ENCODE data around the gene TBCEL. TPM values are rescaled to one million over a fixed set of nuclear protein-coding genes. Genes with fewer than 3 reads are reported as not detected.

Gene TBCEL
- total RNA-seq, 4 donors from 2014 or later = 5.4 to 15.2 (median 8.4) TPM

DNA sequence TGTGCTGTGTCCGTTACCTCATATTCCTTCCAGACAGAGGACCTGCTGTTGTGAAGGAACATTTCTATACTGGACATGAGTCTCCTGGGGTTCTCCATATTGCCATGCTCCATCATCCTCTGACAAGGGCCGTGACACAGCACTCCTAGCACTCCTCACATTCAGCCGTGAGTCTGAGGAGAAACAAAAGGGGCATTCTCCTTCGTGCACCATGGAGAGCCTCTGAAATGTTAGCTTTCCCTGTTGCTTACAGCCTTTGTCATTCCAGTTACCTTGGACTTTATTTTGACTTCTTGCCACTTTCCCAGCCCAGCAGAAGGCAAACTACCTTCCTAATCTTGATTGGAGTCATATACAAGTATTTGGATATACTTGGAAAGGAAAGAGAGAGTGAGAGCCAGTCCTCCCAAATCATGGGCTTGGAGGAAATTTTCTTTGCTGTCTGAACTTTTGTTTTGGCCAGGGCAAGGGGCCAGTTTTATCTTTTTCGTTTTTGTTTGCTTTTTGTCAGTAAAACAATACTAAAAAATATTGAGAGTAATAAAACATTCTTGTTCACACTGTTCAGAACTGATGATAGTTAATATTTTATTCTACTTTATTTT is 48.0 kb downstream of the TBCEL start:
- in situ Hi-C loops (cut with MboI; ENCODE audit: low sequenced_read_pairs in 4 of 4) = no loop called here

GRCh38 chr11:121081321-121081720 is 57.4 kb downstream of the TBCEL start:
- Histone ChIP-seq H3K4me1 (peaks cover 0 to 7% of the 10 kb centered on the region in 2 donors), H3K27me3 (no peaks in the 10 kb centered on the region), H3K9me3 (no peaks in the 10 kb centered on the region), H3K27ac (no peak overlapping the region), H3K36me3 (no peaks in the 10 kb centered on the region), H3K4me3 (no peak overlapping the region)
- DNase-seq (no peak), ATAC-seq (no peak)
- in situ Hi-C loops (cut with MboI; ENCODE audit: low sequenced_read_pairs in 4 of 4) = no loop called here
- intact Hi-C loops (cut with DNase I; ENCODE audit: low total_unique reads) = no loop called here
- TF ChIP-seq POLR2A (IDR thresholded peaks at IDR 0.05) = no peak
- TF ChIP-seq, protein P1, sequence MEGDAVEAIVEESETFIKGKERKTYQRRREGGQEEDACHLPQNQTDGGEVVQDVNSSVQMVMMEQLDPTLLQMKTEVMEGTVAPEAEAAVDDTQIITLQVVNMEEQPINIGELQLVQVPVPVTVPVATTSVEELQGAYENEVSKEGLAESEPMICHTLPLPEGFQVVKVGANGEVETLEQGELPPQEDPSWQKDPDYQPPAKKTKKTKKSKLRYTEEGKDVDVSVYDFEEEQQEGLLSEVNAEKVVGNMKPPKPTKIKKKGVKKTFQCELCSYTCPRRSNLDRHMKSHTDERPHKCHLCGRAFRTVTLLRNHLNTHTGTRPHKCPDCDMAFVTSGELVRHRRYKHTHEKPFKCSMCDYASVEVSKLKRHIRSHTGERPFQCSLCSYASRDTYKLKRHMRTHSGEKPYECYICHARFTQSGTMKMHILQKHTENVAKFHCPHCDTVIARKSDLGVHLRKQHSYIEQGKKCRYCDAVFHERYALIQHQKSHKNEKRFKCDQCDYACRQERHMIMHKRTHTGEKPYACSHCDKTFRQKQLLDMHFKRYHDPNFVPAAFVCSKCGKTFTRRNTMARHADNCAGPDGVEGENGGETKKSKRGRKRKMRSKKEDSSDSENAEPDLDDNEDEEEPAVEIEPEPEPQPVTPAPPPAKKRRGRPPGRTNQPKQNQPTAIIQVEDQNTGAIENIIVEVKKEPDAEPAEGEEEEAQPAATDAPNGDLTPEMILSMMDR (IDR thresholded peaks at IDR 0.05 in 4 of 5, conservative IDR thresholded peaks at IDR 0.05 in 1 of 5) = no peak

More for the DNA sequence above, 48.0 kb downstream of the TBCEL start:
- DNase-seq (no peak), ATAC-seq (no peak)
- Histone ChIP-seq H3K4me3 (no peak overlapping the region), H3K36me3 (no peaks in the 10 kb centered on the region), H3K27me3 (no peaks in the 10 kb centered on the region), H3K9me3 (no peaks in the 10 kb centered on the region), H3K4me1 (peaks cover 0 to 3% of the 10 kb centered on the region in 2 donors), H3K27ac (no peak overlapping the region)
- TF ChIP-seq, protein P1 (IDR thresholded peaks at IDR 0.05 in 4 of 5, conservative IDR thresholded peaks at IDR 0.05 in 1 of 5) = no peak
- TF ChIP-seq POLR2A (IDR thresholded peaks at IDR 0.05) = no peak
- intact Hi-C loops (cut with DNase I; ENCODE audit: low total_unique reads) = no loop called here

DNA sequence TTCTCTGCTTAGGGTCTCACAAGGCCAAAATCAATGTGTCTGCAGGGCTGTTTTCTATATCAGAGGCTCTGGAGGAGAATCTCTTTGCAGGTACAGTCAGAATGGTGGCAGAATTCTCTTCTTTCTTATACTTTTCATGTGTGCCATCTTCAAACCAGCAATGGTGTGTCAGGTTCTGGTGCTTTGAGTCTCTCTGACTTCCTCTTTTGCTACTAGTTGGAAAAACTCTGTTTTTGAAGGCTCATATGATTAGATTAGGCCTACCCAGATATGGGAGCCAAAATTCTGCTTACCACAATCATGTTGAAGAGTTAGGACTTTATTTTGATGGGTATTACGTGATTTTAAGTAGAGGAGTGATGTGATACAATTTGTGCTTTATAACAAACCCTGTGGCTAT is 58.3 kb downstream of the TBCEL start:
- H3K36me3 ChIP-seq = no peaks in the 10 kb centered on the region
- DNase-seq = no peak
- no peak overlapping the region for H3K27ac ChIP-seq
- H3K9me3 ChIP-seq = no peaks in the 10 kb centered on the region
- ATAC-seq = no peak
- in situ Hi-C loops (cut with MboI; ENCODE audit: low sequenced_read_pairs in 4 of 4) (no loop called here), intact Hi-C loops (cut with DNase I; ENCODE audit: low total_unique reads) (no loop called here)
- H3K4me3 ChIP-seq = no peak overlapping the region
- TF ChIP-seq, protein P1 (IDR thresholded peaks at IDR 0.05 in 4 of 5, conservative IDR thresholded peaks at IDR 0.05 in 1 of 5) = no peak
- TF ChIP-seq POLR2A (IDR thresholded peaks at IDR 0.05) = no peak
- H3K4me1 ChIP-seq = peaks cover 0 to 7% of the 10 kb centered on the region in 2 donors
- no peaks in the 10 kb centered on the region for H3K27me3 ChIP-seq

DNA sequence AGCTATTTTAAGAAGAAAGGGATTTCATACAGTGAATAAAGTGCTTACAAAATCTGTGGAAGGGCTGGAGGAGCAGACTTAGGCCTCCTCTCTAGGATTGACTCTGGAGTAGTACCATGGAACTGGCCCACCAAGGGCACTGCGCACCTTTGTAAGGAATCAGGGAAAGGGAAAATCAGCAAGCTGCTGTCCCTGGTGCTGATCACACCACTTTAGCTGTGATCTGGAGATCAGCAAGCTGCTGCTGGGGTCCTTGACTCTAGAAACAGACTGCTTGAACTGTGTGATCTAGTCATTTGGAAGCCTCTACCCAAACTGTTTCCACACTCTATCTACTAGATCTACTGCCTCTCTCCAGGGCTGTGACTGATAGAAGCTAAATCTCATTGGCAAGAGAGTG is 58.8 kb downstream of the TBCEL start:
- intact Hi-C loops (cut with DNase I; ENCODE audit: low total_unique reads) (no loop called here), in situ Hi-C loops (cut with MboI; ENCODE audit: low sequenced_read_pairs in 4 of 4) (no loop called here)
- Histone ChIP-seq H3K27me3 (no peaks in the 10 kb centered on the region), H3K9me3 (no peaks in the 10 kb centered on the region), H3K4me3 (no peak overlapping the region), H3K4me1 (peaks cover 0 to 7% of the 10 kb centered on the region in 2 donors), H3K27ac (no peak overlapping the region), H3K36me3 (peaks cover 0 to 3% of the 10 kb centered on the region in 2 donors)
- TF ChIP-seq POLR2A (IDR thresholded peaks at IDR 0.05) = no peak
- TF ChIP-seq, protein P1 (IDR thresholded peaks at IDR 0.05 in 4 of 5, conservative IDR thresholded peaks at IDR 0.05 in 1 of 5) = no peak
- ATAC-seq (no peak), DNase-seq (no peak)

GRCh38 chr11:121086866-121087265 is 63.0 kb downstream of the TBCEL start:
- H3K27ac ChIP-seq = no peak overlapping the region
- no peaks in the 10 kb centered on the region for H3K27me3 ChIP-seq
- DNase-seq (no peak), ATAC-seq (no peak)
- in situ Hi-C loops (cut with MboI; ENCODE audit: low sequenced_read_pairs in 4 of 4) (no loop called here), intact Hi-C loops (cut with DNase I; ENCODE audit: low total_unique reads) (no loop called here)
- TF ChIP-seq, protein P1 (IDR thresholded peaks at IDR 0.05 in 4 of 5, conservative IDR thresholded peaks at IDR 0.05 in 1 of 5) = no peak
- TF ChIP-seq POLR2A (IDR thresholded peaks at IDR 0.05) = no peak
- no peaks in the 10 kb centered on the region for H3K9me3 ChIP-seq
- H3K4me3 ChIP-seq = no peak overlapping the region
- H3K36me3 ChIP-seq = peaks cover 0 to 10% of the 10 kb centered on the region in 2 donors
- peaks cover 0 to 7% of the 10 kb centered on the region in 2 donors for H3K4me1 ChIP-seq

Data from gastrocnemius medialis (tissue), 4 donors.